ENCODE measurements around the gene ATXN7L2.

DNA sequence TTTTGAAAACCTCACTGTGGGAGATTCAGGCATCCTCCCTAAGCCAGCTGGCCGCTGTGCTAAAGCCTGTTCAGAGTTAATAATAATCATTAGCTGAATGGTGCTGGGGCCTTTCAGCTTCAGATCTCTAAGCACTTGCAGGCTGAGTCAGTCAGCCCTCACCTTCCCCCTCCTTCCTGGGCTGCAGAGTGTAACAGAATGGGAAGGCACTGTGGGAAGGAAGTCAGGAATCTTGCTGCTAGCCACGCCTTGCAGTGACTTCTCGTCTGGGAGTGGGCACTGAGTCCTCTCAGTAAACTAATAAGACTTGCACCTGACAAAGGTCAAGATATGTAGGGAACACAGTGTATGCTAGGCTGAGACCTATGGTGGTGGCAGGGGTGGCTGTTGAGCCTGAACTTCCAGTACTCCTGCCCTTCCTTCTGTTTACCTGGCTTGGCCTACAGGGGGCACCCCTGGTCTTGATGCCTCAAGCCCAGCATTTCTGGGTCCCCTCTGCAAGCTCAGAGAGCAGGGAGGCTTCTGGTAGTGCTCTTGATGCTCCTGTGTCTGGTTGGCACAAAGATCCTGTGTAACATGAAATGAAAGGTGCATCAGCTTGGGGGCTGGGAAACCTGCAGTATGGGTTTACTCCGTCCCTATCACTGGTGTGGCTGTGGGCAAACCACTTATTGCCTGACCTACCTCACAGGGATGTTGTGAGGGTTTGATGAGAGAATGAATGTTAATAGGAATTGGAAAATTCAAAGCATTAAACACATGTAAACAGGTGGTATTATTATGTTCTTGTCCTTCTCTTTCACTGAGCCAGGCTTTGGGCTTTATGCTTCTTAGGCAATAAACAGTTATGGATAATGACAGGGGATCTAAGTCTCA, 16.2 kb downstream of the ATXN7L2 start:
- TF ChIP-seq, protein P1, sequence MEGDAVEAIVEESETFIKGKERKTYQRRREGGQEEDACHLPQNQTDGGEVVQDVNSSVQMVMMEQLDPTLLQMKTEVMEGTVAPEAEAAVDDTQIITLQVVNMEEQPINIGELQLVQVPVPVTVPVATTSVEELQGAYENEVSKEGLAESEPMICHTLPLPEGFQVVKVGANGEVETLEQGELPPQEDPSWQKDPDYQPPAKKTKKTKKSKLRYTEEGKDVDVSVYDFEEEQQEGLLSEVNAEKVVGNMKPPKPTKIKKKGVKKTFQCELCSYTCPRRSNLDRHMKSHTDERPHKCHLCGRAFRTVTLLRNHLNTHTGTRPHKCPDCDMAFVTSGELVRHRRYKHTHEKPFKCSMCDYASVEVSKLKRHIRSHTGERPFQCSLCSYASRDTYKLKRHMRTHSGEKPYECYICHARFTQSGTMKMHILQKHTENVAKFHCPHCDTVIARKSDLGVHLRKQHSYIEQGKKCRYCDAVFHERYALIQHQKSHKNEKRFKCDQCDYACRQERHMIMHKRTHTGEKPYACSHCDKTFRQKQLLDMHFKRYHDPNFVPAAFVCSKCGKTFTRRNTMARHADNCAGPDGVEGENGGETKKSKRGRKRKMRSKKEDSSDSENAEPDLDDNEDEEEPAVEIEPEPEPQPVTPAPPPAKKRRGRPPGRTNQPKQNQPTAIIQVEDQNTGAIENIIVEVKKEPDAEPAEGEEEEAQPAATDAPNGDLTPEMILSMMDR (IDR thresholded peaks at IDR 0.05; ENCODE audit: insufficient read depth, low read depth, low read length) = peak; percentile 33
- no peak for TF ChIP-seq EZH2 (IDR thresholded peaks at IDR 0.05; ENCODE audit: insufficient read depth, low read length)
